Stimulated activated CD4-positive, alpha-beta T cell treated with anti-CD3 and anti-CD28 coated beads, Interleukin-4, amount 100 ng/mL, for 1 hour (primary cell): ENCODE data around the gene PTK7.

Experiments used
- DNase-seq: peaks from one replicate; pipeline ENCODE4 v3.0.0-alpha.2; 2020

The PTK7 gene

DNA sequence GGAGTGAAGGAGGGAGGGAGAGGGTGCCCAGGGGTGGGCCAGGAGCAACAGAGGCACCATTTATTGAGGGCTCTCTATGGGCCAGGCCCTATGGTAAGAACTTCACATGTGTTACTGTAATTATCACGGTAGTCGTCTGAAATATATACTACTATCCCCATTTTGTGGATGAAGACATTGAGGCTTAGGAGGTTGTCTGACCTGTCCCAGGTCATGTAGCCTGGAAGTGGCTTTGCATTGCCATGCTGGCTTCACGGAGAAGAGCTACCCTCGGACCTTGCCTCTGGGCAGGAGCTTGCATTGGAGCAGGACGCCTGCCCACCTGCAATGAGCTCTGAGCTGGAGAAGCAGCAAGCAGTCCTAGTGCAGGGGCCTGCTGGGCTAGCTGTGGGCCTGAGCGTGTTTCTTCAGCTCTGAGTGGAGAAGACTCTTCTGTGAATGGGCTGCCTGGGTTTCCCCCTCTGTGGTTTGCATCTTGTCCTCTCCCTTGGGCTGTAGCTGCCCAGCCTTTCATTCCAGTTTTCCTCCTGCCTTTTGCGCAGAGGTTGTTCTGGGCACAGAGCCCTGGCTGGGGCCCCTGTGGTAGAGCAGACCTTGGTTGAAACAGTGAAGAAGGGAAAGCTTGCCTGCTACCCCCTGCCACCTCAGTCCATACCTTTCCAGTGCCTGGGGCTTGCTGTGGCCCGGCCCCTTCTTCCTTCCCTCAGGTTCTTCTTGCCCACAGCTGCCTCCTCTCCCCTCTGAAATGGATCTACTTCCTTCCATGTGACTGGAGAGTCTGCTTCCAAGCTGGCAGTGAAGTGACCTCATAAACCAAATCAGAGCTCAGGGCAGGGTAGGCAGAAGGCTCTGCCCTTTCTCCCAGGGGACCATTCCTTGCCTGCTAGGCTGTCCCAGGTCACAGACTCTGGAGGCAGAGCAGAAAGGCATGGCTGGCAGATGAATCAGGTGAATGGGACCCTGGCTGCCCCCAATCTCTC is 70.9 kb downstream of the PTK7 start:
- no peak for DNase-seq

DNA sequence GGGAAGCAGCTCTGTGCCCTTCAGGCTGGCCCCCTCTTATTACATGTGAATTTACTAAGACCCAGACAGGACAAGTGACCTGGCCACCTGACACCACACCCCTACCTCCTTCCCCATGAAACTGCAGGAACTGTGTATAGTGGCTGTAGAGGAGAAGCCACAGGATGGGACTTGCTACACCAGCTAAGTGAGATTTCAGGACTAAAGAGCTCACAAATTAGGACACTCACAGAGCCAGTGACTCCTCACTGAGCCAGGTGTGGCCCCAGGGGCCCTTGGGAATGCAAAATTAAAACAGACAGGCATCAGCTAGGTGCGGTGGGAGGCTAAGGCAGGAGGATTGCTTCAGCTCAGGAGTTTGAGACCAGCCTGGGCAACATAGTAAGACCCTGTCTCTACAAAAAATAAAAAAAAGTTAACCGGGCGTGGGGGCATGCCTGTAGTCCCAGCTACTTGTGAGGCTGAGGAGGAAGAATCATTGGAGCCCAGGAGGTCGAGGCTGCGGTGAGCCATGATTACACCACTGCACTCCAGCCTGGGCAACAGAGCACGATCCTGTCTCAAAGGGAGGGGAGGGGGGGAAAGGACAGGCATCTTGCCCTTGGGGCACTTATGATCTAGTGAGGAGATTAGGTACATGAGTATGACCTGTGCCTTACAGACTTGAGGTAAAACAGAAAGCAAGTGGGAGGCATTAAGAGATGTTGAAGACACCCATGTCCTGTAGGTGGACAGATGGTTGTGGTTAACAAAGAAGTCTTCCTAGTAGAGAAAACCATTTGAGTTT is 71.8 kb downstream of the PTK7 start:
- DNase-seq: no peak

DNA sequence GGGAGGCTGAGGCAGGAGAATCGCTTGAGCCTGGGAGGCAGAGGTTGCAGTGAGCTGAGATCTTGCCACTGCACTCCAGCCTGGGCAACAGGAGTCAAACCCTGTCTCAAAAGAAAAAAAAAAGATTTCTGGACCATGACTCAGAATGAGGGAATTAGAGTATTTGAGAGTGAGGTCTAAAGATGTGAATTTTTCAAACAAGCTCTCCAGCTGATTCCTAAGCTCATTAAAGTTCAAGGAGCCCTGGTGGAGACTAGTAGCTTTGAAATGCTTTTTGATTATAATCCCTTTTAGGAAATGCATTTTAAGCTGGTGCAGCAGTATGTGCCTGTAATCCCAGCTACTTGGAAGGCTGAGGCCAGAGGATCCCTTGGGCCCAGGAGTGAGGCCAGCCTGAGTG is 73.2 kb downstream of the PTK7 start:
- no peak for DNase-seq

DNA sequence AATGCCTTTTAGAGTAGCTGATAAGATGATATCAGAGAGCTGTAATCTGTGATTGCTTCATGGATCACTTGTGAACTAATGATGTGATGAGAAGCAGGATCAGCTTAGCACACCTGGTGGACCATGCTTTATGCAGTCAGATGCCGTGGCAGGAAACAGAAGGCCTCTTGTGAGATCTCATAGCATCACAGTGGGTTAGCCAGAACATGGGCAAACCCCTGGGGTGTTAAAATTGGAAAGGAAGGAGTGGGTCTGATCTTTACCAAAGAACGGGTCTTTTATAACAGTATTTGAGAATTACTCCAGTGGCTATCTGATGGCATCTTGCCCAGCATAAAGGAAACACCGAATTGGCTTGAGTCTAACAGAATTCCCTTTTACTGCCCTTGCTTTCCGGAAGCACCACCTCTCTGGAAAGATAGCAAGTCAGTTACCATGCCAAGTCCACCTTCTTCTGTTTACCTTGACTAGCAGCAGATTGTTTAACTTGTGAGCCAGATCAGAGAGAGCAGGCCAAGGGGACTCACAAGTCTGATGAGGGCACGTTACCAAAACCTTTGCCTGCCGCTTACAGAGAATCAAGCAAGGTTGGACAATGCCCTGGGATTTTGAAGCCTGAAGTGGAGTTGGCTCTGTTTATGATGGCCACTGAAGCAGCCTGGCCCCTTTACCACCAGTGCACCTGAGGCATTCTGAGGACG is 74.1 kb downstream of the PTK7 start:
- DNase-seq: no peak

- DNase-seq: no peak
Measured at GRCh38 chr6:43159599-43159998, 83.5 kb downstream of the PTK7 start.

GRCh38 chr6:43163899-43164298 is 87.8 kb downstream of the PTK7 start:
- DNase-seq: no peak

GRCh38 chr6:43170417-43170930 is 94.4 kb downstream of the PTK7 start:
- no peak for DNase-seq

GRCh38 chr6:43170931-43171706 is 95.0 kb downstream of the PTK7 start, which contains the start of gene SRF:
Gene SRF, plus strand, starts transcription at chr6:43171269. Its CDS starts 388 bp downstream, at chr6:43171657.
- DNase-seq: peak; percentile 98

GRCh38 chr6:43171707-43172103 is 95.6 kb downstream of the PTK7 start:
- peak; percentile 48 for DNase-seq

DNA sequence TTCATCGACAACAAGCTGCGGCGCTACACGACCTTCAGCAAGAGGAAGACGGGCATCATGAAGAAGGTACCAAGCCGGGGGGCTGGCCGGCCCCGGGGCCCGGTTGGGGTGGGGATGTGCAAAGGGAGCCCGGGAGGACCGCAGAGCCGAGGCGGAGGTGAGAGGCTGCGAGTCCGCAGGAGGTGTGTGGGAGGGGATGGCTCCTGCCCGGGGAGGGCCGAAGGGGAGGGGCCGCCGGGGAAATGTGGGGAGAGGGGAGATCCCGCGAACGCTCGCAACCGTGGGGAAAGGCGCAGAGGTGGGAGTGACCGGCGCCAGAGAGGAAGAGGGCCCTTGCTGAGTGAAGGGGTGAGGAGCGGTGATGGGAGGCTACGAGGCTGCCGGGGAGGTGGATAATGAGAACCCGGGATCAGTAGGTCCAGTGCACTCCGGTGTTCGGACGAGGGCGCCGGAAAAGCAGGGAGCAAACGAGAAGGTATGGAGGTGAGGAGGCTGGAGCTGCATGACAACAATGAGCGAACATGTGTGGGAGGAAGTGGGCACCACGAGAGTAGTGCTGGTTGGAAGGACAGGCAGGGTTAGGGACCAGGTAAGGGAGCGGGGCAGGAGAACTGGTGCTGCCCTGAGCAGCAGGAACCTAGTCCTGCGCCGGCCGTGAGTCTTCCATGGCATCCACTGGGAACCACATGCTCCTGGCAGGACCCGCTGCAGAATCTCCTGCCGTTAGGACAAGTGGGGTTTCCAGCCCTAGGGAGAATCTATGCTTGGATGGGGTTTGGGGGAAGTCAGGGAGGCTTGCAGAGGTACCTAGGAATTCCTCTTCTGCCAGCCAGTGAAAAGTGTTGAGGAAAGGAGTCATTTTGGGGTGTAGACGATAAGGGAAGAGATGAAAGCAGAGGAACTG is 96.2 kb downstream of the PTK7 start:
- peak; percentile 65 for DNase-seq

GRCh38 chr6:43173591-43174262 is 97.6 kb downstream of the PTK7 start:
- DNase-seq: no peak

DNA sequence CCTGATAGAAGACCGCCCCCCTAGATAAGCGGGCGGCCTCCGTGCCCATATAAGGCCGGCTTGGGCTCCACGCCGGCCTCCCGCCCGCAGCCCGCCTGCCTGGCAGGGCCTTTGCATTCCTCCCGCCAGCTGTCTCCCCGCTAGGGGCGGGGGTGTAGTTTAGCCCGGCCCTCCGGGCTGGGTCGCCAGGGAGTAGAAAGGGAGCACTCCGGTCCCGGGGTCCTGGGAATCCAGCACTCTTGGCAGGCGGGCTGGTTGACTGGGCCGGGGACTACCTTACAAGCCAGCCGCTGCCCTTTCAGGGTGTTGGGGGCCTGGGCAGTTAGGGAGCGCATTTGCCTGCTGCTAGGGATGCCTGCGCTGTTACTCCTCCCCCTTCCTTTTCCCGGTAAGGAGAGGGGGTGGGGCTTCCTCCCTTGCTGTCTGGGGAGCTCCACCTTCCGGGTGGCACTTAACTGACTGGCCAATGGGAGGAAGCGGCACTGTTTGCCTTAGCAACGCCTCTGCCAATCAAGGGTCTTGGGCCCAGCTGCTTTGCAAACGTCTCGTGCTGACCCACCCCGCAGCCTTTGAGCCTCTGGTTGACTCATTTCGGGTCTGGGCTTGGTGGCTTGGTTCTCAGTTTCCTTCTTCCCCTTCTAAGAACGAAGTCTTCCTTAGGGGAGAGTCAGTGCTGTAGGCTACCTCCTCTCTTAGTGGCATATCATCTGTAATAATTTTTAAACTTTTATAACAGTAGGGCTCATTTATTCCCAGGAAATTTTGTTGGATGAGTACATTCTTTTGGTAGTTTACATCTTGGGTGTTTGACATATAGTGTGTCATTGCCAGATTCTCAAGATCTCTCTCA is 98.4 kb downstream of the PTK7 start:
- peak; percentile 85 for DNase-seq

DNA sequence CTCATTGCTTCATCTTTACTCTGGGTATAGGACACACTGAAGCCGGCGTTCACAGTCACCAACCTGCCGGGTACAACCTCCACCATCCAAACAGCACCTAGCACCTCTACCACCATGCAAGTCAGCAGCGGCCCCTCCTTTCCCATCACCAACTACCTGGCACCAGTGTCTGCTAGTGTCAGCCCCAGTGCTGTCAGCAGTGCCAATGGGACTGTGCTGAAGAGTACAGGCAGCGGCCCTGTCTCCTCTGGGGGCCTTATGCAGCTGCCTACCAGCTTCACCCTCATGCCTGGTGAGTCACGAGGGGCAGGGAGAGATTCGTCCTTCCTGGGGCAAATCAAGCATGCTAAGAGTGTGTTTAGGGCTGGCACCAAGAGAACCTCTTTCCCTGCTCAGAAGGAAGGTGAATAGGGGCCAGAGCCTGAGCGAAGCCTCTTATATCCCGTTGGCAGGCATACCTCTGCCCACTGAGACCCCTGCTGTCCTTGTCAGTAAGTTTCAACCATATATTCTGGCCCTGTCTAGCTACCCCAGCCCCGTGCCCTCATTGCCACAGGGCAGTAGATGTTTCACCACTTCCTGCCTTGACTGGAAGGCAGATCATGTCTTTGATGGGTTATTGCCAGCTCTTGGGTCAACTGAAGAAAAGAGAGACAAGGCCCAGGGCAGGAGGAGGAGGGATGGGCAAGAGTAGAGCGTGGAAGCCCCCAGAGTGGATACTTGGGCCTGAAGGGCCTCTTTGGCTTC is 99.7 kb downstream of the PTK7 start:
- DNase-seq: no peak

- DNase-seq: no peak
Measured at GRCh38 chr6:43176423-43176786, 100.3 kb downstream of the PTK7 start.

DNA sequence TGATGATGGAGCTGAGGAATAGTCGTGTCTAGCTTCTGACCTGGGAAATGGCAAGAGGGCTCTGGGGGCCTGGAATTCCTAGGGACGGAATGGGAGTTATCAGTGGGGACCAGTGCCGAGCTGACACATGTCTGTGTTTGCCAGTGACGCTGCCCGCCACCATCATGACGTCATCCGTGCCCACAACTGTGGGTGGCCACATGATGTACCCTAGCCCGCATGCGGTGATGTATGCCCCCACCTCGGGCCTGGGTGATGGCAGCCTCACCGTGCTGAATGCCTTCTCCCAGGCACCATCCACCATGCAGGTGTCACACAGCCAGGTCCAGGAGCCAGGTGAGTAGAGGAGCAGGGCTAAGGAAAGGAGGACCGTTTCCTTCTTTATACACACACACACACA is 102.0 kb downstream of the PTK7 start:
- no peak for DNase-seq

DNA sequence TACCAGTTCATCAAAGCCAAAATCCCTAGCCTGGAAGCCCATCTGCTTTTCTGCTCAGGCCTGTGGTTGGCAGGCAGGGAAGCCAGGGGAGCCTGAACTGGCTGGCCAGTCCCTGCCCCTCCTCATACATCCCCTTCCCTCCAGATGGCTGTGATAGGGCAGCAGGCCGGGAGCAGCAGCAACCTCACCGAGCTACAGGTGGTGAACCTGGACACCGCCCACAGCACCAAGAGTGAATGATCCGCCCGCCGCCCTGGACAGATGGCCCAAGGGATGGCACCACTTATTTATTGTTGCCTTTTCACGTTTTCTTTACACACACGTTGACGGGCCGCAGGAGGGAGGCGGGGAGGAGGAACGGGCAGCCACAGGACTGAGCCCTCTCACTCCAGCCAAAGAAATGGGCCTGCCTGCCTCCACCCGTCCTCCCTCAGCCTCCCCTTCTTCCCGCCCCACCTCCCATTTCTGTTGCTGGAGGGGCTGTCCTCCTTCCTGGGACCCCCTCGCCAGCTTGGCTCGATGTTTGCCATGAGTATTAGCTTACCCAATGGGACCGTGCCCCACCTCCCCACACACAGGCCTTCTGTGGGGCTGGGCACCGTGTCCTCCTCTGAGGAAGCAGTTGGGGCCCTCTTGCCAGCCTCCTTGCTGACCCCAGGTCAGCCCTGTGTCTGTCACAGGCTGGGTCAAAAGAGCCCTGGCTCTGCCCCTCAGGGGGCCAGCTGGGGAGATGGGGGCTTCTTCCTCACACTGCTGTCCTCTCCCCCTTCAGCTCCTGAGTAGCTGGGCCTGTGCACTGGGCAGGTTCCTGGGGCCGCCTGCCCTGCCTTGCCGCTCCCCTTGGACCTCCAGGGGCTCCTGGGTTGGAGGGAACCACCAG is 103.1 kb downstream of the PTK7 start:
- no peak for DNase-seq

DNA sequence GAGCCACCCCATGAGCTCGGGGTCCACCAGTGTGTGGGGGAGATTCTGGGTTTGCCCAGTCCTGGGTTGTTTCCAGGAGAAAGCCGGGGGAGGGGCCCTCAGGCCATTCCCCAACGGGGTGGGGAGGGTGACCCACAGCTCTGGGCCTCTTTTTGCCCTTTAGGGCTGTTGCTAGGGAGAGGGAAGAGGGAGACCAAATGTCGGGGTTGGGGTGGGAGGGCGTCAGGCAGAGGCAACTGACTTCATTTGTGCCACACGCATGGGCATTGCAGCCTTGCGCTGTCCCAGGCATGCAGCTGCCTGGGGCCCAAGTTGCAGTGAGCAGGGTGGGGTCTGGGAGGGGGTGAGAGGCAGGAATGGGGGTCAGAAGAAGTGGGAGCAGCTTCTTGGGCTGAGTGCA is 103.9 kb downstream of the PTK7 start:
- no peak for DNase-seq

DNA sequence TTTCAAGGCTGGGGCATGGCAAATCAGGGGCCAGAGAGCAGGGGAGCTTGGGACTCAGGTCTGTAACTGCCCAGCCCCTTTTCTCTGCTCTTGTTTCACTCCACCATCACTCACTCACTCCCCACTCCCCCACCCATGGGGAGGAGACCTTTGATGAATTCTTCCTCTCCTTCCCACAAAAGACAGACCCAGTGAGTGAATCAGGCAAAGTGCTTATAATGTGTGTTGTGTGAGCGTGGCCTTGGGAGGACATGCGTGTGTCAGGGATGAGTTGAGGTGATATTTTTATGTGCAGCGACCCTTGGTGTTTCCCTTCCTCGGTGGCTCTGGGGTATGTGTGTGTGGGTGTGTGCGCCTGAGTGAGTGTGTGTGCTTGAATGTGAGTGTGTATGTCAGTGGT is 104.9 kb downstream of the PTK7 start:
- no peak for DNase-seq
